Mucosa of stomach (tissue), 1 donor: Measurements from ENCODE around the gene CCDC121.
A peak's percentile ranks its signal among the peaks of the same experiment; 100 is the strongest.

Experiments
- H3K27me3 ChIP-seq: one replicate; pipeline ENCODE4 v1.7.0; 2013; ENCODE audit warnings: mild to moderate bottlenecking, low read length; ENCODE audit not compliant: control insufficient read depth, insufficient read depth
- H3K36me3 ChIP-seq: one replicate; pipeline ENCODE4 v1.7.0; 2013; ENCODE audit warnings: low read length; ENCODE audit not compliant: control insufficient read depth, insufficient read depth
- H3K4me1 ChIP-seq: one replicate; pipeline ENCODE4 v1.7.0; 2013; ENCODE audit warnings: mild to moderate bottlenecking, low read length; ENCODE audit not compliant: control insufficient read depth, insufficient read depth
- H3K4me3 ChIP-seq: one replicate; pipeline ENCODE4 v1.7.0; 2013; ENCODE audit warnings: low read length
- H3K9ac ChIP-seq: one replicate; pipeline ENCODE4 v1.7.0; 2013; ENCODE audit warnings: mild to moderate bottlenecking, low read length, moderate library complexity
- H3K9me3 ChIP-seq: one replicate; pipeline ENCODE4 v1.7.0; 2013; ENCODE audit warnings: mild to moderate bottlenecking, low read length, moderate library complexity; ENCODE audit not compliant: control insufficient read depth
- donor health status: Pancreatic carcinoma.

Gene CCDC121

GRCh38 chr2:27593240-27593639, 35.6 kb downstream of the CCDC121 start:
- Histone ChIP-seq H3K36me3 (no peaks in the 10 kb centered on the region), H3K4me3 (no peak overlapping the region), H3K9ac (no peak overlapping the region), H3K4me1 (no peaks in the 10 kb centered on the region), H3K9me3 (no peaks in the 10 kb centered on the region), H3K27me3 (no peaks in the 10 kb centered on the region)

- Histone ChIP-seq H3K27me3 (no peaks in the 10 kb centered on the region), H3K9ac (no peak overlapping the region), H3K9me3 (no peaks in the 10 kb centered on the region), H3K4me1 (no peaks in the 10 kb centered on the region), H3K4me3 (no peak overlapping the region), H3K36me3 (no peaks in the 10 kb centered on the region)
Observed at GRCh38 chr2:27591745-27592144, 37.1 kb downstream of the CCDC121 start.

GRCh38 chr2:27588308-27588707, 40.5 kb downstream of the CCDC121 start:
- Histone ChIP-seq H3K9me3 (no peaks in the 10 kb centered on the region), H3K36me3 (no peaks in the 10 kb centered on the region), H3K9ac (no peak overlapping the region), H3K4me1 (no peaks in the 10 kb centered on the region), H3K4me3 (no peak overlapping the region), H3K27me3 (no peaks in the 10 kb centered on the region)

GRCh38 chr2:27587025-27587424, 41.8 kb downstream of the CCDC121 start:
- Histone ChIP-seq H3K4me3 (no peak overlapping the region), H3K27me3 (no peaks in the 10 kb centered on the region), H3K4me1 (peaks cover 4% of the 10 kb centered on the region), H3K9ac (no peak overlapping the region), H3K36me3 (no peaks in the 10 kb centered on the region), H3K9me3 (no peaks in the 10 kb centered on the region)

GRCh38 chr2:27584597-27584996, 44.2 kb downstream of the CCDC121 start:
- Histone ChIP-seq H3K27me3 (no peaks in the 10 kb centered on the region), H3K9me3 (no peaks in the 10 kb centered on the region), H3K9ac (no peak overlapping the region), H3K4me3 (no peak overlapping the region), H3K4me1 (peaks cover 4% of the 10 kb centered on the region), H3K36me3 (no peaks in the 10 kb centered on the region)

GRCh38 chr2:27583390-27583915, 45.4 kb downstream of the CCDC121 start:
- Histone ChIP-seq H3K27me3 (no peaks in the 10 kb centered on the region), H3K4me1 (peaks cover 4% of the 10 kb centered on the region), H3K9me3 (no peaks in the 10 kb centered on the region), H3K4me3 (peak overlapping the region; percentile 95), H3K9ac (peak overlapping the region; percentile 83), H3K36me3 (no peaks in the 10 kb centered on the region)

GRCh38 chr2:27582695-27583389, 46.0 kb downstream of the CCDC121 start, which contains the start of gene ZNF512:
Gene ZNF512 (plus strand): TSS chr2:27583042. CDS start chr2:27583113, 71 bp downstream.
- peak within 1 kb of the TSS; percentile 83 for H3K9ac ChIP-seq
- no peaks in the 10 kb centered on the region for H3K9me3 ChIP-seq
- H3K4me3 ChIP-seq: peak within 1 kb of the TSS; percentile 95
- no peaks in the 10 kb centered on the region for H3K27me3 ChIP-seq
- H3K36me3 ChIP-seq: no peaks in the 10 kb centered on the region
- peaks cover 4% of the 10 kb centered on the region for H3K4me1 ChIP-seq

GRCh38 chr2:27582129-27582694, 46.6 kb downstream of the CCDC121 start:
- Histone ChIP-seq H3K4me3 (peak overlapping the region; percentile 95), H3K4me1 (peaks cover 4% of the 10 kb centered on the region), H3K9me3 (no peaks in the 10 kb centered on the region), H3K27me3 (no peaks in the 10 kb centered on the region), H3K36me3 (no peaks in the 10 kb centered on the region), H3K9ac (peak overlapping the region; percentile 83)

- no peaks in the 10 kb centered on the region for H3K9me3 ChIP-seq
- H3K36me3 ChIP-seq: no peaks in the 10 kb centered on the region
- H3K4me3 ChIP-seq: no peak overlapping the region
- peaks cover 4% of the 10 kb centered on the region for H3K4me1 ChIP-seq
- H3K27me3 ChIP-seq: no peaks in the 10 kb centered on the region
- H3K9ac ChIP-seq: no peak overlapping the region
Observed at GRCh38 chr2:27581417-27582128, 47.2 kb downstream of the CCDC121 start.
